GM21423 (cell line): ENCODE measurements around the gene LYPD6.

Experiments
- ATAC-seq: cut with Tn5 transposase; IDR thresholded peaks from one replicate; pipeline ENCODE4 v1.9.1; 2021; ENCODE audit warnings: mild to moderate bottlenecking, moderate library complexity; ENCODE audit not compliant: unreplicated experiment

LYPD6 gene

GRCh38 chr2:149399934-149400615 lies 69.7 kb downstream of the LYPD6 start:
- ATAC-seq: no peak

- ATAC-seq: no peak
These were observed 70.6 kb downstream of the LYPD6 start for GRCh38 chr2:149400997-149401396.

GRCh38 chr2:149409506-149409905 lies 79.1 kb downstream of the LYPD6 start:
- ATAC-seq: no peak

- no peak for ATAC-seq
These were observed 80.5 kb downstream of the LYPD6 start for GRCh38 chr2:149410701-149411484.

DNA sequence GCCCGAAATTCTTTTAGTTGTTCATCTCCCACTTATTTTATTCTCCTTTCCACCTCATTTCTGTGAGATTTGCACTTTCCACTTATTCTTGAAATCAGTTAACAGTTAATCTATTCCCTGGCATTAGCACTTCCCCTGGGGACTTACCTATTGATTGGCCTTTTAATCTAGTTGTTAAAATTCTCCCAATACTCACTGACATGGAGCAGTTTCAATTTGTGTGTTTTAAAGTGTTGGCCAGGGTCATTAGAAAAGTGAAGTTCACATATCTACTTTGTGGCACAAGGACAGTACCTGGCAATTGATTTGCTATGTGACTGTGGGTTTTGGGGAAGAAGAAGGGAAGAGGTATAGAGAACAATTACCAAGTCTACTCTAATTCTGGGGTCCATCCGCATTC lies 83.1 kb downstream of the LYPD6 start:
- no peak for ATAC-seq

DNA sequence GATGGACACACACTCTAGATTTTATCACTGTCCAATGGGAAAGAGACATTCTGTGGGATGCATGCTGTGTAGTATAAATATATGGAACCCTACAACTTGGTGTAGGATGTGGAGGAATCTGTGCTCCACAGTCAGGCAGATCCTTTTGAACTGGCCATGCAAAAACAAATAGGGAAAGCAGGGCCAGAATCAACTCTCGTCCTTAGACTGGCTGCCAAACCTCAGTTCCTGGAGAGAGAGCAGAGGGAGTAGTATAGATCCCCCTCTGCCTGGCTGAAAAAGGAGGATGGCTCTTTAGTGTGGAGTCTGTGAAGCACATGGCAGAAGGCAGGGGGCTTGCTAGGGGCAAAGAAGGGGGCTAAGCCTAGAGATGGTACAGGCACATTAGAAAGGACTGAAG lies 84.7 kb downstream of the LYPD6 start:
- no peak for ATAC-seq

DNA sequence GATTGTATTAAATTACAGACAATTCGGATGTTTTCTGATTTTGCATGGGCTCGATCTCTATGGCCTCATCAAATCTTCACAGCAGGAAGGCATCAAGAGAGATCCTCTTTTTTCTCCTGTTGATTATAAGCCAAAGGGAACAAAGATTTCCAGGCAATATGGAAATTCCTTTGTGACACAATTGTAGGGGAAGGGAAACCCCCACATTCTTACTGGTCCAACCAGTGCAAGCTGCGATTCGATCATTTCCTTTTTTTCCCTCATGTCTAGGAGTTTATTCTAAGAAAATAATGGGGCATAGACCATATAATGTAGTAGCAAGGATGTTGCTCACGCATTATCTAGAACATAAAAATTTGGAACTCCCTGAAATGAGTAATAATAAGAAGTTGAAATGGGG lies 87.7 kb downstream of the LYPD6 start:
- ATAC-seq: no peak

- no peak for ATAC-seq
These were observed 89.9 kb downstream of the LYPD6 start for GRCh38 chr2:149420053-149420963.

DNA sequence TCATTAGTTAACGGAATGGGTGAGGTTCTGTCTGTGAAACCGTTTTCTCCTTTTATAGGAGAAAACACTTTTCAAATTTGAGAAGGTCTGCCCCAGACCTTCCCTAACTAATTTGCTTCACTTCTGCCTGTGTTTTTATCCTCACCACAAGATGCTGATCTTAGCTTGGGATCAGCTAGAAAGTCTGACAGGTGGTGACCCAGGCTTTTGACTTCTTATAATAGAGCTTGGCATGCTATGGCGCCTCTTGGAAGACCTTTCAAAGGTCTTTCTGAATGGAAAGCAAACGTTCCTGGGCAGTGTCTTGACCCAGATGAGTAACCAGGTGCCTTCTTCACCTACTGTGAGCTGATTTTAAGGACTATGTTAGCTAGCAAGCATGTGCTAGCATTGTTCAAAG lies 91.4 kb downstream of the LYPD6 start:
- no peak for ATAC-seq

DNA sequence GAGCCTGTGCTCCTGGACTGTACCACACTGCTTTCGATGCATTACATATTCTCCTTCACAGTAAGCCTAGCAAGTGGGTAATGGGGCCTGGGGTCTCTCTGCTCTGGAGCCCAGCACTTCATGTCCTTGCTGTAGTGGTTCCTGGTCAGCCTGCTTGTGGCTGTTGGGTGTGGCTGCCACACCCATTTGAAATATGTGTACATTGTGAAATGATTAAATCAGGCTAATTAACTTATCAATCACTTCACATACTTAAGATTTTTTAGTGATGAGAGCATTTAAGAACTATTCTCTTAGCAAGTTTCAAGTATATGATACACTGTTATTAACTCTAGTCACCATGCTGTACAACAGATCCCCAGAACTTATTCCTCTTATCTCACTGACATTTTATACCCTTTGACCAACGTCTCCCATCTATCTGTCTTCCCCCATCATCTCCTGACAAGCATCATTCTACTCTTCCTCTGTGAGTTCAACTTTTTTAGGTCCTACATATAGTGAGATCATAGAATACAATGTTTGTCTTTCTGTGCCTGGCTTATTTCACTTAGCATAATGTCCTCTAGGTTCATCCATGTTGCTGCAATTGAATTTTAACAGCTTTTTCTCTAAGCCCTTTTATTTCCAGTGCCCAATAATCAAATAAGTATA lies 92.1 kb downstream of the LYPD6 start:
- no peak for ATAC-seq

GRCh38 chr2:149422991-149423338 lies 92.6 kb downstream of the LYPD6 start:
- ATAC-seq: no peak

- ATAC-seq: no peak
These were observed 93.2 kb downstream of the LYPD6 start for GRCh38 chr2:149423630-149424029.

GRCh38 chr2:149427387-149427786 lies 97.0 kb downstream of the LYPD6 start:
- no peak for ATAC-seq

GRCh38 chr2:149428783-149429182 lies 98.4 kb downstream of the LYPD6 start:
- ATAC-seq: no peak

DNA sequence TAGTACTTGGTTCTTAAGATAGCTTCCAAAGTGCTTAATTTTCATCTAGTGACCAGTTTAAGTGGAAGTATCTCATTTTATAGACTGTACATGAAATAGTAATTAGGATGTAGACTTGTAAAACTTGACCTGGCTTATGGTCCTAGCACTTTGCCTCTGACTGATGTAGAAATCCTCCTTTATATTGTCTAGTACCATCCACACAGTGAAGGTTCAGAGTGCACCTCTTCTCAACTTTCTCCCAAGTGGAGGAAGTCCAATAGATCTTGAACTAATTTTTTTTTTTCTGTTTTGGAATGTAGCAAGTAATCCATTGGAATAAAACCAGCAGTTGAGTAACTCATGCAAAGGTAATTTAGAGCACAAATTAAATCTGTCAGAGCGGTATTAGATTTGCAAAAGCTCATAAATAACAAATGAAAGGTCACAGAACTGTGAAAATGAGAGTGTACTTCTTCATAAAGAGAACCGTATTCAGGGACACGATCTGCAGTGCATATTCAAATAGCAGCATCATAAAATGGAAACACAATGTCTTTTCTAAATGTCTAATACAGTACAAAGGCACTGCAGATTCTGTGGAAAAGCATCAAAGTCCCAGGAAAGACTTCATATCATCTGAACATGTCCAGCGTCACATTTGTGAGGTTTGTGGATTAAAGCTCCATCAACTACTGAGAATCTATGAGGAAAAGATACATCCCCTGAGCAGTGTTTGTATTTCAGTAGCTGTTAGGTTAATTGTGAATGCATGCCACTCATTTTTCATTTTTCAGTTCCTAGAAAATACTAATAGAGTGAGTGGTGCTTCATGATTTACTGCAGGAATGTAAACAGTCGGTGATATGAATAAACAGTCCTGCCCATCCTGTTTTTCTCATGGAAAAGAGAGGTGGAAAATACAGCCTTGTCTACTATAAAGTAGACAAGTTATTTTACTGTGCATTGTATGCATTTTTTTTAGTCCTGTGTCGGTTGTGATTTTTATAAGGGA lies 100.7 kb downstream of the LYPD6 start:
- ATAC-seq: no peak

- no peak for ATAC-seq
These were observed 108.1 kb downstream of the LYPD6 start for GRCh38 chr2:149438330-149438960.

GRCh38 chr2:149441255-149441654 lies 110.9 kb downstream of the LYPD6 start:
- ATAC-seq: no peak

GRCh38 chr2:149442346-149442745 lies 112.0 kb downstream of the LYPD6 start:
- no peak for ATAC-seq

DNA sequence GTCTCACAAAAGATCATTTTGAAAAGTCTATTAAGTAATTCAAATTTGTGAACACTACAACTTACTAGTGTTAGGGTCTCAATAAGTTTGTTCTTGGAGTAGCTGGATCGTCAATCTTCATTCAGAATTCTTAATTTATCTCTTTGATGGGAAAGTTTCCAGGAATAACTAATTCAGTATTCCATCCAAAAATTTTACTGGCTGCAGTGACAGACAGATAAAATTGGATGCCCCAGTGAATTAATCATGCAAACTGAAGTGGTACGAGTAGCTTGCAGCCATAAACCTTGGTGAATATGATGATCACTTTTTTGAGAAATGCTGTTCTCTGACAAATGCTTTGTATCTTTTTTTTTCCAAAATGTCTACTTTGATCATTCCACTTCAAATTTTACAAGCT lies 112.8 kb downstream of the LYPD6 start:
- no peak for ATAC-seq
